Ishikawa (cell line): ENCODE data around the gene HNMT.

Experiments
- CEBPB ChIP-seq: IDR thresholded peaks from 2 replicates; pipeline ENCODE4 v1.6.1; 2012
- CREB1 ChIP-seq: IDR thresholded peaks from 2 replicates; pipeline ENCODE4 v1.6.1; 2012; ENCODE audit warnings: low read depth
- EGR1 ChIP-seq: IDR thresholded peaks from 2 replicates; pipeline ENCODE4 v1.6.1; 2012
- EP300 ChIP-seq: IDR thresholded peaks from 2 replicates; pipeline ENCODE4 v1.6.1; 2012; ENCODE audit warnings: borderline replicate concordance
- FOXM1 ChIP-seq: IDR thresholded peaks from 2 replicates; pipeline ENCODE4 v1.6.1; 2012; ENCODE audit warnings: low read depth, borderline replicate concordance
- NFIC ChIP-seq: IDR thresholded peaks from 2 replicates; pipeline ENCODE4 v1.6.1; 2012
- RAD21 ChIP-seq: IDR thresholded peaks from 2 replicates; pipeline ENCODE4 v1.6.1; 2012; ENCODE audit warnings: low read depth
- REST ChIP-seq: IDR thresholded peaks from 2 replicates; pipeline ENCODE4 v1.6.1; 2012; ENCODE audit warnings: low read depth, mild to moderate bottlenecking
- TCF12 ChIP-seq: IDR thresholded peaks from 2 replicates; pipeline ENCODE4 v1.6.1; 2012; ENCODE audit warnings: low read depth
- TEAD4 ChIP-seq: IDR thresholded peaks from 2 replicates; pipeline ENCODE4 v1.6.1; 2012
- ZBTB7A ChIP-seq: IDR thresholded peaks from 2 replicates; pipeline ENCODE4 v1.6.1; 2012; ENCODE audit warnings: low read depth
- TF ChIP-seq, protein P1 (sequence below): IDR thresholded peaks from 2 replicates; pipeline ENCODE4 v1.6.1; 2012

- TF ChIP-seq NFIC: no peak
- TF ChIP-seq EP300: no peak
- no peak for TF ChIP-seq TCF12
- TF ChIP-seq RAD21: no peak
- TF ChIP-seq REST: no peak
- no peak for TF ChIP-seq CEBPB
- no peak for TF ChIP-seq FOXM1
- TF ChIP-seq EGR1: no peak
- TF ChIP-seq ZBTB7A: no peak
- TF ChIP-seq TEAD4: no peak
- TF ChIP-seq, protein P1, sequence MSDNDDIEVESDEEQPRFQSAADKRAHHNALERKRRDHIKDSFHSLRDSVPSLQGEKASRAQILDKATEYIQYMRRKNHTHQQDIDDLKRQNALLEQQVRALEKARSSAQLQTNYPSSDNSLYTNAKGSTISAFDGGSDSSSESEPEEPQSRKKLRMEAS: no peak
- TF ChIP-seq CREB1: no peak
Measured at GRCh38 chr2:137938204-137938603, 26.1 kb upstream of the HNMT start.
